H1 (cell line): Measurements from ENCODE around the gene BATF3. TPM values are rescaled to one million over a fixed set of nuclear protein-coding genes. Genes with fewer than 3 reads are reported as not detected.

Experiments used
- CTCF ChIA-PET: fragments of 300-600 bp; sonication (Branson Sonifier 250); formaldehyde crosslinking; loops from one replicate; lab custom pipeline; 2021; ENCODE audit not compliant: partially characterized antibody; lab: Charles Lee
- POLR2A ChIA-PET: fragments of 300-600 bp; sonication (Branson Sonifier 250); formaldehyde crosslinking; loops from one replicate; lab custom pipeline; 2021; ENCODE audit warnings: inconsistent platforms; ENCODE audit not compliant: partially characterized antibody; lab: Charles Lee
- DNase-seq, 2 experiments: peaks; one replicate each; pipeline versions ENCODE4 v3.0.0 to v3.0.0-alpha.2; 2010 to 2022; ENCODE audit warnings: low spot score in 2 of 2, low read depth in 1 of 2, mixed read lengths in 1 of 2
- FAIRE-seq: peaks from 2 replicates; lab custom pipeline; 2011; peaks lifted over from hg19 to GRCh38; lab: Jason Lieb, UNC
- H2AFZ ChIP-seq: 2 replicates; pipeline ENCODE4 v1.8.1; 2012; ENCODE audit warnings: low read length, inconsistent platforms
- H2AK5ac ChIP-seq: 2 replicates; pipeline ENCODE4 v1.6.1; 2013; ENCODE audit warnings: low read depth, low read length
- H2BK120ac ChIP-seq: replicated peaks from 2 replicates; pipeline ENCODE3; 2013; ENCODE audit warnings: low read depth, low read length, inconsistent platforms
- H2BK12ac ChIP-seq: 2 replicates; pipeline ENCODE4 v1.6.1; 2013; ENCODE audit warnings: low read depth, low read length
- H2BK15ac ChIP-seq: 2 replicates; pipeline ENCODE4 v1.6.1; 2013; ENCODE audit warnings: low read length
- H2BK20ac ChIP-seq: 2 replicates; pipeline ENCODE4 v1.6.1; 2013; ENCODE audit warnings: low read length
- H2BK5ac ChIP-seq: 2 replicates; pipeline ENCODE4 v1.6.1; 2013; ENCODE audit warnings: low read depth, low read length
- H3K14ac ChIP-seq: 2 replicates; pipeline ENCODE4 v1.6.1; 2013; ENCODE audit warnings: inconsistent platforms; ENCODE audit not compliant: insufficient read length
- H3K18ac ChIP-seq: 2 replicates; pipeline ENCODE4 v1.6.1; 2013; ENCODE audit warnings: low read length; ENCODE audit errors: extremely low read depth
- H3K23ac ChIP-seq: 2 replicates; pipeline ENCODE4 v1.6.1; 2013; ENCODE audit warnings: inconsistent platforms; ENCODE audit not compliant: insufficient read length
- H3K23me2 ChIP-seq: 2 replicates; pipeline ENCODE4 v1.6.1; 2013; ENCODE audit warnings: low read depth, low read length
- H3K27ac ChIP-seq: 2 replicates; pipeline ENCODE4 v1.6.1; 2011; ENCODE audit warnings: low read depth, low read length, inconsistent platforms
- H3K27me3 ChIP-seq, 4 experiments: replicated peaks in 1 of 4; 1 replicate in 1 of 4; 2 replicates in 3 of 4; pipeline versions ENCODE4 v1.6.1 to v1.8.1; 2011 to 2013; ENCODE audit warnings: low read length in 3 of 4, mild to moderate bottlenecking in 3 of 4, inconsistent platforms in 2 of 4, mixed read lengths in 2 of 4, moderate library complexity in 1 of 4; ENCODE audit not compliant: control insufficient read depth in 3 of 4, insufficient read depth in 3 of 4; ENCODE audit errors: extremely low read depth in 1 of 4
- H3K36me3 ChIP-seq, 4 experiments: 2 replicates each; pipeline versions ENCODE4 v1.6.1 to v1.8.1; 2011 to 2013; ENCODE audit warnings: mild to moderate bottlenecking in 4 of 4, low read length in 3 of 4, moderate library complexity in 2 of 4, control low read depth in 1 of 4, inconsistent platforms in 1 of 4; ENCODE audit not compliant: insufficient read depth in 4 of 4, control insufficient read depth in 2 of 4
- H3K4ac ChIP-seq: replicated peaks from 2 replicates; pipeline ENCODE3; 2013; ENCODE audit warnings: low read length, low read depth, mixed read lengths, inconsistent platforms; ENCODE audit not compliant: insufficient read length
- H3K4me1 ChIP-seq, 4 experiments: replicated peaks in 1 of 4; 1 replicate in 1 of 4; 2 replicates in 3 of 4; pipeline versions ENCODE4 v1.6.1 to v1.8.1; 2011 to 2013; ENCODE audit warnings: low read length in 3 of 4, inconsistent platforms in 2 of 4, mixed read lengths in 1 of 4; ENCODE audit not compliant: insufficient read depth in 4 of 4, control insufficient read depth in 3 of 4
- H3K4me2 ChIP-seq, 2 experiments: 2 replicates each; pipeline versions ENCODE4 v1.6.1 to v1.8.1; 2011 to 2013; ENCODE audit warnings: low read depth in 2 of 2, low read length in 2 of 2, control low read depth in 1 of 2, inconsistent platforms in 1 of 2, mild to moderate bottlenecking in 1 of 2; ENCODE audit not compliant: insufficient read depth in 1 of 2
- H3K4me3 ChIP-seq, 4 experiments: fragments of 200-600, 300-600 bp in 1 of 4; sonication (generic), shearing (Covaris generic), sonication (Bioruptor Twin) in 1 of 4; 2 replicates each; pipeline versions ENCODE4 v1.5.1 to v1.8.1; 2011 to 2016; ENCODE audit warnings: low read length in 4 of 4, low read depth in 3 of 4, control low read depth in 2 of 4, inconsistent platforms in 2 of 4, mild to moderate bottlenecking in 2 of 4, mixed read lengths in 1 of 4, moderate library complexity in 1 of 4; ENCODE audit not compliant: insufficient read depth in 2 of 4; ENCODE audit errors: extremely low read depth in 1 of 4
- H3K56ac ChIP-seq: replicated peaks from 2 replicates; pipeline ENCODE3; 2013; ENCODE audit warnings: low read depth, mild to moderate bottlenecking, mixed read lengths, low read length, inconsistent platforms; ENCODE audit not compliant: insufficient read length
- H3K79me1 ChIP-seq: 2 replicates; pipeline ENCODE4 v1.6.1; 2013; ENCODE audit warnings: low read depth, low read length, control low read depth
- H3K79me2 ChIP-seq, 2 experiments: 2 replicates each; pipeline versions ENCODE4 v1.6.1 to v1.8.1; 2012 to 2013; ENCODE audit warnings: low read length in 2 of 2, mild to moderate bottlenecking in 2 of 2, inconsistent platforms in 1 of 2; ENCODE audit not compliant: insufficient read depth in 2 of 2, control insufficient read depth in 1 of 2
- H3K9ac ChIP-seq, 4 experiments: replicated peaks in 1 of 4; 1 replicate in 1 of 4; 2 replicates in 3 of 4; pipeline versions ENCODE4 v1.6.1 to v1.8.1; 2011 to 2013; ENCODE audit warnings: low read depth in 3 of 4, low read length in 3 of 4, control low read depth in 2 of 4, mild to moderate bottlenecking in 2 of 4, moderate library complexity in 2 of 4, inconsistent platforms in 1 of 4; ENCODE audit errors: extremely low read depth in 1 of 4
- H3K9me3 ChIP-seq, 2 experiments: 2 replicates each; pipeline versions ENCODE4 v1.6.1 to v1.8.1; 2012 to 2013; ENCODE audit warnings: mild to moderate bottlenecking in 2 of 2, moderate library complexity in 2 of 2, control low read depth in 1 of 2, inconsistent platforms in 1 of 2, low read depth in 1 of 2, low read length in 1 of 2, mixed read lengths in 1 of 2; ENCODE audit not compliant: insufficient read depth in 2 of 2
- H4K20me1 ChIP-seq, 2 experiments: replicated peaks in 1 of 2; 2 replicates each; pipeline versions ENCODE3 to v1.8.1; 2011 to 2013; ENCODE audit warnings: inconsistent platforms in 2 of 2, low read length in 2 of 2, mild to moderate bottlenecking in 1 of 2; ENCODE audit not compliant: insufficient read depth in 2 of 2, control insufficient read depth in 1 of 2
- H4K5ac ChIP-seq: 2 replicates; pipeline ENCODE4 v1.6.1; 2013; ENCODE audit warnings: low read length, low read depth, mixed read lengths, inconsistent platforms; ENCODE audit not compliant: insufficient read length
- H4K8ac ChIP-seq: 2 replicates; pipeline ENCODE4 v1.8.0; 2013; ENCODE audit warnings: mild to moderate bottlenecking, moderate library complexity, low read length, inconsistent platforms; ENCODE audit not compliant: insufficient read depth; ENCODE audit errors: extremely low read depth
- H4K91ac ChIP-seq: replicated peaks from 2 replicates; pipeline ENCODE3; 2013; ENCODE audit warnings: low read length, mixed read lengths, inconsistent platforms; ENCODE audit not compliant: insufficient read length
- BRCA1 ChIP-seq: IDR thresholded peaks from 2 replicates; pipeline ENCODE4 v1.6.1; 2012; ENCODE audit warnings: low read depth, low read length, improper control_type of control experiment
- CHD1 ChIP-seq: IDR thresholded peaks from 2 replicates; pipeline ENCODE4 v1.6.1; 2012; ENCODE audit warnings: low read depth, low read length, improper control_type of control experiment
- WGBS, 2 experiments: shearing (Covaris generic) in 1 of 2; methylation state at CpG; one replicate each; pipeline versions ENCODE4 v1.1.6 to v1.1.7; 2013 to 2015; ENCODE audit warnings: low lambda C conversion rate in 2 of 2, mixed read lengths in 2 of 2, inconsistent platforms in 1 of 2, low coverage in 1 of 2, missing lambda C conversion rate in 1 of 2; ENCODE audit not compliant: insufficient replicate concordance in 2 of 2, insufficient coverage in 1 of 2, insufficient read length in 1 of 2; ENCODE audit errors: extremely low coverage in 1 of 2, missing lambda C conversion rate in 1 of 2; 5-methylcytosine and 5-hydroxymethylcytosine counted together
- polyA plus RNA-seq, 7 experiments: library from polyadenylated mRNA; depleted of rRNA in 3 of 7; stranded (reverse) in 5 of 7; unstranded in 2 of 7; fragments of >200 nt in 5 of 7; fragments of 200-250 nt in 2 of 7; gene quantifications; 1 replicate in 5 of 7; 2 replicates in 1 of 7; 4 replicates in 1 of 7; pipeline versions ENCODE4 v1.2.1 to v1.2.3, GENCODE V29; 2011 to 2013; ENCODE audit warnings: missing spikeins in 2 of 7, mixed read lengths in 2 of 7
- total RNA-seq: library from RNA; stranded (reverse); fragmentation: NEBNext Ultra II Directional; extraction: Animal tissue kit (Norgen Biotek cat#: 25700); gene quantifications from 2 replicates; pipeline ENCODE4 v1.2.1, GENCODE V29; 2021

The BATF3 gene
- total and polyA plus RNA-seq, 2 of the 8 experiments (the other 6 are each of a cell fraction or from before 2014, with no cell fraction given), result 6.3 TPM

DNA sequence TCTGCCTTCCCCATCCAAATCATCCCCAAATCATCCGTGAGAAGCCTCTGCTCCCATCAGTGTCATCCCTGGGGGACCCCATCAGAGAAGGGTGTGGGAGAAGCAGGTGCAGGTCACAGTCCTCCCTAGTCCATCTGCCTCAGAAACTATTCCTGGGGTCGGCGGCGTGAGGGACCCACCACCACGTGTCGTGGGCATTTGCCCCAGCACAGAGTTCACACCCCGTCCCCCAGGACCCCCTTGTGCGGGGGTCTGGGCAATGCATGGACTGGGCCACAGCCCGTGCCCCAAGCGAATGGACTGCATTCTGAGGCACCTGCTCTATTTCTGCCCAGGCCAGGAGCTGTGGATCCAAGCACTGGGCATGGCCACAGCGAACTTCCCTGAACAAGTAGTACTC lies 52.6 kb downstream of the BATF3 start:
- Histone ChIP-seq H3K27me3 (no peaks in the 10 kb centered on the region), H2AFZ (no peak overlapping the region), H2AK5ac (no peak overlapping the region), H3K9ac (no peak overlapping the region; a peak in 1 of 7 replicates), H3K56ac (no peak overlapping the region), H3K4me2 (no peak overlapping the region), H2BK20ac (no peak overlapping the region), H4K8ac (no peak overlapping the region), H3K4me1 (no peaks in the 10 kb centered on the region)
- 91% methylated on average over 11 of the region's 11 CpGs; no CpG with 5 or more reads in 1 of the 2 experiments for WGBS, 2 experiments
- FAIRE-seq, result no peak
- no peak for TF ChIP-seq CHD1
- no peak for TF ChIP-seq BRCA1
- TF ChIP-seq, all 59 proteins: peak for 0
- peak in 1 of 2 experiments; percentile 33 for DNase-seq
- Histone ChIP-seq H2BK120ac (no peak overlapping the region), H3K23me2 (no peaks in the 10 kb centered on the region), H3K14ac (no peak overlapping the region), H3K27ac (no peak overlapping the region), H4K91ac (no peak overlapping the region), H3K36me3 (no peaks in the 10 kb centered on the region), H3K23ac (no peak overlapping the region), H4K20me1 (no peaks in the 10 kb centered on the region), H3K4me3 (no peak overlapping the region), H3K4ac (no peak overlapping the region), H2BK12ac (no peak overlapping the region), H4K5ac (no peak overlapping the region), H3K18ac (no peak overlapping the region), H2BK15ac (no peak overlapping the region), H3K79me2 (no peaks in the 10 kb centered on the region), H2BK5ac (no peak overlapping the region), H3K79me1 (no peaks in the 10 kb centered on the region), H3K9me3 (no peaks in the 10 kb centered on the region)
- ChIA-PET POLR2A (no interaction called here), CTCF (interaction anchor here (0.7 kb wide), 2 partner anchors 50 to 184 kb away, joined by 3 to 4 read pairs; no protein-coding TSS in a partner anchor)
